Subcutaneous abdominal adipose tissue (tissue), 5 donors: ENCODE results near the gene EMX1.

Experiments used
- H3K27ac ChIP-seq: one replicate; pipeline ENCODE4 v1.7.0; 2013; ENCODE audit warnings: low read depth, mild to moderate bottlenecking, inconsistent platforms, low read length, moderate library complexity
- H3K27me3 ChIP-seq, 5 donors: one replicate each; pipeline ENCODE4 v1.7.0; 2013; ENCODE audit warnings: low read length in 5 of 5, inconsistent platforms in 1 of 5; ENCODE audit not compliant: control insufficient read depth in 5 of 5, insufficient read depth in 4 of 5
- H3K36me3 ChIP-seq, 5 donors: one replicate each; pipeline ENCODE4 v1.7.0; 2013; ENCODE audit warnings: low read length in 5 of 5; ENCODE audit not compliant: control insufficient read depth in 5 of 5, insufficient read depth in 5 of 5
- H3K4me1 ChIP-seq, 5 donors: one replicate each; pipeline ENCODE4 v1.7.0; 2013; ENCODE audit warnings: low read length in 5 of 5, mild to moderate bottlenecking in 3 of 5, moderate library complexity in 1 of 5; ENCODE audit not compliant: control insufficient read depth in 5 of 5, insufficient read depth in 5 of 5
- H3K4me3 ChIP-seq, 5 donors: one replicate each; pipeline ENCODE4 v1.7.0; 2013; ENCODE audit warnings: low read length in 5 of 5, low read depth in 1 of 5
- H3K9ac ChIP-seq, 5 donors: one replicate each; pipeline ENCODE4 v1.7.0; 2013; ENCODE audit warnings: low read length in 5 of 5, mild to moderate bottlenecking in 4 of 5, moderate library complexity in 3 of 5
- H3K9me3 ChIP-seq, 5 donors: one replicate each; pipeline ENCODE4 v1.7.0; 2013; ENCODE audit warnings: low read length in 5 of 5; ENCODE audit not compliant: control insufficient read depth in 5 of 5
- donor health status: healthy.
- donor health status: healthy.
- donor health status: healthy.
- donor health status: healthy.
- donor health status: healthy.

EMX1 gene

DNA sequence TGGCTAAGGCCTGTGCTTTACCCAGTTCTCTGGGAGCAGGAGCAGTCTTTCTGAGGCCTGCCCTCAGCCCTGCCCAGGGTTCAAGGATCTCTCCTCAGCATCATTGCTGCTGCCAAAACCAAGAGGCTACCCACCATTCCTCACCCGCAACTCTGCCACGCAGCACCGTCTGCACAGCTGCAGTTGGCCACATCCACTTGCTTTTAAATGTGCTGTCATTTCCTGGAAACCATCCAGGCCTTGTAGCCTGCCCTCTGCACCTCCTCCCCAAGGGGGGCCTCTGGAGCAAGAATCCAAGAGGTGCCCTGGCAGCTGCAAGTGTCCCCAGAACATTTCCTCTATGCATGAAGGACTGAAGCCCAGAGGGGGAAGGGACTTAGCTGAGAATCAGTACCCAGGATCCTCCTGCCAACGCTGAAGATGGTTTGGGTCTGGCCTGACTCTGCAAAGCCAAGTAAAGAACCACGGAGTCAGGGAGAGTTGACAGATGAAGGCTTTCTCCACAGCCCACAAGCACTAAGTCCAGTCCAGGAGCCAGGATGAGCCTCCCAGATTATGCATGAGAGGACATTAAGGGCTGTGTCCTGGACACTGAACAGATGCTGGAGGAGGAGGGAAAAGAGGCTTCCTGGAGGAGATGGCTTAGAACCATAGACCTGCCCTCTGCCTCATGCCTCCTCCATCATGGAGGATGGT, 14.9 kb downstream of the EMX1 start:
- no peaks in the 10 kb centered on the region for H3K36me3 ChIP-seq
- peaks cover 0 to 2% (median 0%) of the 10 kb centered on the region in 5 donors for H3K4me1 ChIP-seq
- H3K4me3 ChIP-seq: no peak overlapping the region
- no peak overlapping the region for H3K9ac ChIP-seq
- H3K27me3 ChIP-seq: peaks cover 12 to 49% (median 42%) of the 10 kb centered on the region in 5 donors
- H3K27ac ChIP-seq: no peak overlapping the region
- H3K9me3 ChIP-seq: no peaks in the 10 kb centered on the region

DNA sequence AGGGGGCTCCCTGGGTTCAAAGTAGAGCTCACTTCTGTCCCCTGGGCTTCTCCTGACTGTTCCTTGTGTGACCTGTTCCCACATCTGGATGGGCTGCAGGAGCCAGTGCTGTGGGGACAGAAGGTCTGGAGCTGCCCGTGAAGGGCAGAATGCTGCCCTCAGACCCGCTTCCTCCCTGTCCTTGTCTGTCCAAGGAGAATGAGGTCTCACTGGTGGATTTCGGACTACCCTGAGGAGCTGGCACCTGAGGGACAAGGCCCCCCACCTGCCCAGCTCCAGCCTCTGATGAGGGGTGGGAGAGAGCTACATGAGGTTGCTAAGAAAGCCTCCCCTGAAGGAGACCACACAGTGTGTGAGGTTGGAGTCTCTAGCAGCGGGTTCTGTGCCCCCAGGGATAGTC, 15.5 kb downstream of the EMX1 start:
- Histone ChIP-seq H3K9me3 (no peaks in the 10 kb centered on the region), H3K27ac (no peak overlapping the region), H3K9ac (no peak overlapping the region), H3K36me3 (no peaks in the 10 kb centered on the region), H3K27me3 (peaks cover 16 to 46% (median 42%) of the 10 kb centered on the region in 5 donors), H3K4me1 (peaks cover 0 to 2% (median 0%) of the 10 kb centered on the region in 5 donors), H3K4me3 (no peak overlapping the region)

DNA sequence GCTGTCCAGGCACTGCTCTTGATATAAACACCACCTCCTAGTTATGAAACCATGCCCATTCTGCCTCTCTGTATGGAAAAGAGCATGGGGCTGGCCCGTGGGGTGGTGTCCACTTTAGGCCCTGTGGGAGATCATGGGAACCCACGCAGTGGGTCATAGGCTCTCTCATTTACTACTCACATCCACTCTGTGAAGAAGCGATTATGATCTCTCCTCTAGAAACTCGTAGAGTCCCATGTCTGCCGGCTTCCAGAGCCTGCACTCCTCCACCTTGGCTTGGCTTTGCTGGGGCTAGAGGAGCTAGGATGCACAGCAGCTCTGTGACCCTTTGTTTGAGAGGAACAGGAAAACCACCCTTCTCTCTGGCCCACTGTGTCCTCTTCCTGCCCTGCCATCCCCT, 15.9 kb downstream of the EMX1 start:
- Histone ChIP-seq H3K9ac (no peak overlapping the region), H3K9me3 (no peaks in the 10 kb centered on the region), H3K4me1 (peaks cover 0 to 2% (median 0%) of the 10 kb centered on the region in 5 donors), H3K27ac (no peak overlapping the region), H3K27me3 (peaks cover 16 to 43% (median 39%) of the 10 kb centered on the region in 5 donors), H3K36me3 (no peaks in the 10 kb centered on the region), H3K4me3 (no peak overlapping the region)

DNA sequence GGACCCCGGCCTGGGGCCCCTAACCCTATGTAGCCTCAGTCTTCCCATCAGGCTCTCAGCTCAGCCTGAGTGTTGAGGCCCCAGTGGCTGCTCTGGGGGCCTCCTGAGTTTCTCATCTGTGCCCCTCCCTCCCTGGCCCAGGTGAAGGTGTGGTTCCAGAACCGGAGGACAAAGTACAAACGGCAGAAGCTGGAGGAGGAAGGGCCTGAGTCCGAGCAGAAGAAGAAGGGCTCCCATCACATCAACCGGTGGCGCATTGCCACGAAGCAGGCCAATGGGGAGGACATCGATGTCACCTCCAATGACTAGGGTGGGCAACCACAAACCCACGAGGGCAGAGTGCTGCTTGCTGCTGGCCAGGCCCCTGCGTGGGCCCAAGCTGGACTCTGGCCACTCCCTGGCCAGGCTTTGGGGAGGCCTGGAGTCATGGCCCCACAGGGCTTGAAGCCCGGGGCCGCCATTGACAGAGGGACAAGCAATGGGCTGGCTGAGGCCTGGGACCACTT, 16.4 kb downstream of the EMX1 start:
- Histone ChIP-seq H3K36me3 (no peaks in the 10 kb centered on the region), H3K27me3 (peaks cover 16 to 42% (median 34%) of the 10 kb centered on the region in 5 donors), H3K27ac (no peak overlapping the region), H3K9me3 (no peaks in the 10 kb centered on the region), H3K4me1 (peaks cover 0 to 2% (median 0%) of the 10 kb centered on the region in 5 donors), H3K4me3 (no peak overlapping the region), H3K9ac (no peak overlapping the region)

DNA sequence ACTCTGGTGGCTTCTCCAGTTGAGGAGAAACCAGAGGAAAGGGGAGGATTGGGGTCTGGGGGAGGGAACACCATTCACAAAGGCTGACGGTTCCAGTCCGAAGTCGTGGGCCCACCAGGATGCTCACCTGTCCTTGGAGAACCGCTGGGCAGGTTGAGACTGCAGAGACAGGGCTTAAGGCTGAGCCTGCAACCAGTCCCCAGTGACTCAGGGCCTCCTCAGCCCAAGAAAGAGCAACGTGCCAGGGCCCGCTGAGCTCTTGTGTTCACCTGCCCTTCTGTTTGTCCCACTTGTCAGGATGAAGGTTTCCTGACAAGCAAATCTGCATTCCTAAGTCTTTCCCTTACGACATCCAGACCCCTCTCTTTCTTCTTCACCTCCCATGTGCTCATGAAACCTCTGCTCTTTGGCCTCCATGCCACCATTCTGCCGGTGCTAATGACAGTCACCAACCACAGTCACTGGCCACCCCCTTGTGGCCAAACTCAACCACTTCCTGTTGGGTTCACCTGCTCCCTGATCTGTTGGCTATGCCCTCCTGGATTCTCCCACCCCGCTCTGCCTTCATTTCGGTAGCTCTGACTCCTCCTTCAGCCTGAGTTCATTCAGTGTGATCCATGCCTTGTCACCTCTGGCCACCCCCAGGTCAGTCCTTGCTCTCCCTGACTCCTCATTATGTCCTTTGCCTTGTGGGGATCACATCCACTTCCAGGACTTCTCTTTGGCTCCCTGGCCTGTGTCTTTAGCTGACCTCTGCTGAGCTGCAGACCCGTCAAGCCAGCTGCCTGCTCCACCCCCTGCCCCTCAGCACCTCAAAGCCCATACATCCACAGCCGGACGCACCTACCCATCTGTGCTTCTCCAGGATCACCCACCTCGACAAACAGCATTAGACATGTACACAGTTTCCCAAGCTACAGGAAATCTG, 17.6 kb downstream of the EMX1 start:
- Histone ChIP-seq H3K4me3 (no peak overlapping the region), H3K36me3 (no peaks in the 10 kb centered on the region), H3K27me3 (peaks cover 11 to 36% (median 25%) of the 10 kb centered on the region in 5 donors), H3K9me3 (no peaks in the 10 kb centered on the region), H3K4me1 (peaks cover 0 to 2% (median 0%) of the 10 kb centered on the region in 5 donors), H3K27ac (no peak overlapping the region), H3K9ac (no peak overlapping the region)

DNA sequence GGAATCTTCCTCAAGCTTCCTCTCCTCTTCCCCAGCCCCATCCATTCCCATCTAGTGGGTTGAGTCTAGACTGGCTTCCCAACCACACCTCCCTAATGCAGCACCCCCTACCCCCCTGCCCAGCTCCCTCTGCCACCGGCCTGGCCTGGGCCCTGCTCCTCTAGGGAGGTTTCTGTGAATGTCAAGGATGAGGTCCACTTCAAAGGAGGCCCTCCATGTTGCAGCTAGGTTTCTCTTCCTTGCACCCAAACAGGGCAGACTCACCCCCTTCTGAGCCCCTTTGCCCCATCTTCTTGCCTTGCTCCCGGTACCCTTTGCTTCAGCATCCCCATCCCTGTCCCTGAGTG, 18.3 kb downstream of the EMX1 start:
- H3K9ac ChIP-seq: no peak overlapping the region
- H3K4me3 ChIP-seq: no peak overlapping the region
- H3K9me3 ChIP-seq: no peaks in the 10 kb centered on the region
- H3K27ac ChIP-seq: no peak overlapping the region
- H3K27me3 ChIP-seq: peaks cover 9 to 33% (median 25%) of the 10 kb centered on the region in 5 donors
- H3K36me3 ChIP-seq: no peaks in the 10 kb centered on the region
- peaks cover 0 to 2% (median 0%) of the 10 kb centered on the region in 5 donors for H3K4me1 ChIP-seq

DNA sequence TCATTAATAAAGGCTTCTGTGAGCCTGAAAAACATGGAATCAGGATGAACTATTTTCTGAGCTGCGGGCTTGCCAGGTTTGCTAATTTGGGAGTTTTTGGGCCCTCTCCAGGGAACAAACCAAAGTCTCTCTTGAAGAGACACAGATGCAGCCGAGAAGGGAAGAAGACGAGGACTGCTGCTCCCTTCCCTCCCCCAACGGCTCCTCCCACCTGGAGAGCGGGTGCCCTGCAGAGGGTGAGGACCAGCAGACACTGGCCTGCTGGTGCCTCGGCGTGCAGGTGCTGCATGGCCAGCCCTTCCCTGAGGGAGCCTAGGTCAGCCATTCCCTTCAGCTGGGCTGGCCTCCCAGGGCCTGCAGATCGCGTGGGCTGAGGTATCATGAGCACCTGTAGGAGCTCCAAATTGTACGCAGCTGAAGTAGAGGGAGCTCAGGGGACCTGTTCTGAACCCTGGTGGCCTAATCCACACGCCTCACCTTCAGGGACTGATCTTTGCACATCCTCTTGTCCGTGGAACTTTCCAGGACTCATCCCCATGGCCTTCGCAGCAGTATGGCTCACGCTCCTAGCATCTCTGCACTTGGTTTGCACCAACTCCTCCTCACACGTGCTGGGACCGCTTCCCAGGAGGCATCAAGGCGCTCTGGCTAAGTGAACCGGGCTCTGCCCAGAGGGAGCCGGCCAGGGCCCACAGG, 19.5 kb downstream of the EMX1 start:
- Histone ChIP-seq H3K9me3 (no peaks in the 10 kb centered on the region), H3K9ac (no peak overlapping the region), H3K4me3 (no peak overlapping the region), H3K27ac (no peak overlapping the region), H3K4me1 (peaks cover 0 to 2% (median 0%) of the 10 kb centered on the region in 5 donors), H3K27me3 (peaks cover 9 to 26% (median 21%) of the 10 kb centered on the region in 5 donors), H3K36me3 (no peaks in the 10 kb centered on the region)

DNA sequence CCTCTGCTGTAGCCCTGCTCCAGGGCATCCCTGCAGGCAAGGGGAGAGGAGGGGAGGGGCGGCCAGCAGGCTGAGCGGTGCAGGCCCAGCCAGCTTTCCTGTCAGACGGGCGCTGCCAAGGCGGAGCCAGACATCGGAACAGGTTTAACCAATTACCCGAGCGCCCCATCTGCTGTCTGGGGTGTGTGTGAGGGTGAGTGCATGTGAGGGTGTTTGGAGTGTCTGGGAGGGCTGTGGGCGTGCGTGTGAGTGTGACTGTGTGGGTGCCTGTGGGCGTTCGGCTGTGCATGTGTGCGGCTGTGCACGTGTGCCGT, 20.0 kb downstream of the EMX1 start:
- H3K27me3 ChIP-seq: peaks cover 9 to 26% (median 21%) of the 10 kb centered on the region in 5 donors
- peaks cover 0 to 3% (median 0%) of the 10 kb centered on the region in 5 donors for H3K36me3 ChIP-seq
- no peak overlapping the region for H3K4me3 ChIP-seq
- H3K9ac ChIP-seq: no peak overlapping the region
- H3K9me3 ChIP-seq: no peaks in the 10 kb centered on the region
- no peak overlapping the region for H3K27ac ChIP-seq
- H3K4me1 ChIP-seq: peaks cover 0 to 2% (median 0%) of the 10 kb centered on the region in 5 donors

DNA sequence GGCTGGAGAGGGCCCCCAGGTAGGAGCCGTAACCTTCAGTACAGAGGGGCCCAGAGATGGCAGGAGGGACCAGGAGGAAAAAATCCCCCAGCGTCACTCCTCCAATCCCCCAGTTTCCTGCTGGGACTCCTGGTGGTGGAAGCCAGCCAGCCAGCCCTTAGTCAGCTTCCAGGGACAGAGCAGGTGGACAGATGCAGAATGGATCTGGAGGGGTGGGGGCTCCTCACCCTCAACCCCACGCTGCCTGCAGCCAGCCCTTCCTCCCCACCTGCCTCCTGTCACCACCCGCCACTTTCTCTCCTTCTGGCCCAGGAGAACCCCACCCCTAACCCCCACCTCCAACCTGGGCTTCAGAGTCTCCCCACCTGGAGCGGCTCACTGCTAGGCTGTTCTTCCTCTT, 21.1 kb downstream of the EMX1 start:
- H3K4me3 ChIP-seq: no peak overlapping the region
- no peak overlapping the region for H3K27ac ChIP-seq
- peaks cover 0 to 2% (median 0%) of the 10 kb centered on the region in 5 donors for H3K4me1 ChIP-seq
- no peak overlapping the region for H3K9ac ChIP-seq
- H3K9me3 ChIP-seq: no peaks in the 10 kb centered on the region
- peaks cover 9 to 21% (median 17%) of the 10 kb centered on the region in 5 donors for H3K27me3 ChIP-seq
- H3K36me3 ChIP-seq: peaks cover 0 to 12% (median 4%) of the 10 kb centered on the region in 5 donors
